ENCODE measurements around the gene UBA52. TPM values are rescaled to one million over a fixed set of nuclear protein-coding genes. Genes with fewer than 3 reads are reported as not detected.
A peak's percentile ranks its signal among the peaks of the same experiment; 100 is the strongest.
"Not testable (repeated sequence)": the region's sequence is repeated elsewhere in the genome, so short reads cannot be mapped to it uniquely, and the experiment has no call there.

The UBA52 gene
- 457 and 1,435 TPM in 2 replicates for total RNA-seq (2014; rRNA removed; shearing (Covaris generic); ENCODE audit: low replicate concordance)

GRCh38 chr19:18571564-18572344, at the start of gene UBA52:
Gene UBA52, plus strand, starts transcription at chr19:18571857. Its CDS starts 1,444 bp downstream, at chr19:18573301.
- H3K36me3 ChIP-seq: peaks cover 72% of the 10 kb centered on the region
- no peaks in the 10 kb centered on the region for H3K9me3 ChIP-seq
- peak within 1 kb of the TSS; percentile 87 for H3K4me3 ChIP-seq
- H3K27me3 ChIP-seq: no peaks in the 10 kb centered on the region
- DNase-seq: peak; percentile 99

GRCh38 chr19:18522124-18522861, 49.4 kb upstream of the UBA52 start:
- Histone ChIP-seq H3K4me3 (peak overlapping the region; percentile 98), H3K36me3 (peaks cover 3% of the 10 kb centered on the region), H3K9me3 (no peaks in the 10 kb centered on the region), H3K27me3 (no peaks in the 10 kb centered on the region)
- DNase-seq: peak; percentile 100

GRCh38 chr19:18522862-18523440, 48.7 kb upstream of the UBA52 start:
- H3K4me3 ChIP-seq: peak overlapping the region; percentile 22

GRCh38 chr19:18523841-18524240, 47.8 kb upstream of the UBA52 start:
- no peaks in the 10 kb centered on the region for H3K9me3 ChIP-seq
- no peak for DNase-seq
- peaks cover 3% of the 10 kb centered on the region for H3K36me3 ChIP-seq
- H3K4me3 ChIP-seq: no peak overlapping the region
- H3K27me3 ChIP-seq: no peaks in the 10 kb centered on the region

More at GRCh38 chr19:18522862-18523440, 48.7 kb upstream of the UBA52 start:
- not testable (repeated sequence) for DNase-seq, H3K27me3 ChIP-seq, H3K36me3 ChIP-seq, H3K9me3 ChIP-seq

- H3K36me3 ChIP-seq: peaks cover 7% of the 10 kb centered on the region
- no peaks in the 10 kb centered on the region for H3K27me3 ChIP-seq
- H3K9me3 ChIP-seq: no peaks in the 10 kb centered on the region
- no peak overlapping the region for H3K4me3 ChIP-seq
- DNase-seq: no peak
These were observed 45.3 kb upstream of the UBA52 start for GRCh38 chr19:18526316-18526715.

- H3K36me3 ChIP-seq: peaks cover 18% of the 10 kb centered on the region
- H3K4me3 ChIP-seq: no peak overlapping the region
- DNase-seq: peak; percentile 29
- no peaks in the 10 kb centered on the region for H3K27me3 ChIP-seq
- H3K9me3 ChIP-seq: no peaks in the 10 kb centered on the region
These were observed 41.9 kb upstream of the UBA52 start for GRCh38 chr19:18529782-18530181.

- no peak for DNase-seq
- H3K9me3 ChIP-seq: no peaks in the 10 kb centered on the region
These were observed 40.2 kb upstream of the UBA52 start for GRCh38 chr19:18531485-18531884.

GRCh38 chr19:18532168-18532890, 39.3 kb upstream of the UBA52 start:
- Histone ChIP-seq H3K9me3 (no peaks in the 10 kb centered on the region), H3K27me3 (no peaks in the 10 kb centered on the region), H3K4me3 (no peak overlapping the region), H3K36me3 (peaks cover 35% of the 10 kb centered on the region)
- no peak for DNase-seq

More at GRCh38 chr19:18531485-18531884, 40.2 kb upstream of the UBA52 start:
- Histone ChIP-seq H3K36me3 (peaks cover 29% of the 10 kb centered on the region), H3K27me3 (no peaks in the 10 kb centered on the region), H3K4me3 (no peak overlapping the region)

GRCh38 chr19:18533058-18533457, 38.6 kb upstream of the UBA52 start:
- DNase-seq: no peak
- Histone ChIP-seq H3K27me3 (no peaks in the 10 kb centered on the region), H3K36me3 (peaks cover 42% of the 10 kb centered on the region), H3K4me3 (no peak overlapping the region), H3K9me3 (no peaks in the 10 kb centered on the region)

- DNase-seq: no peak
- Histone ChIP-seq H3K27me3 (no peaks in the 10 kb centered on the region), H3K36me3 (peaks cover 59% of the 10 kb centered on the region), H3K9me3 (no peaks in the 10 kb centered on the region), H3K4me3 (no peak overlapping the region)
These were observed 35.2 kb upstream of the UBA52 start for GRCh38 chr19:18536475-18536874.

- Histone ChIP-seq H3K27me3 (no peaks in the 10 kb centered on the region), H3K4me3 (no peak overlapping the region), H3K36me3 (peaks cover 59% of the 10 kb centered on the region), H3K9me3 (no peaks in the 10 kb centered on the region)
- DNase-seq: no peak
These were observed 34.2 kb upstream of the UBA52 start for GRCh38 chr19:18537431-18537830.

GRCh38 chr19:18538115-18538514, 33.5 kb upstream of the UBA52 start:
- Histone ChIP-seq H3K36me3 (peaks cover 52% of the 10 kb centered on the region), H3K27me3 (no peaks in the 10 kb centered on the region)

GRCh38 chr19:18539372-18539771, 32.3 kb upstream of the UBA52 start:
- peaks cover 52% of the 10 kb centered on the region for H3K36me3 ChIP-seq
- no peaks in the 10 kb centered on the region for H3K27me3 ChIP-seq
- no peaks in the 10 kb centered on the region for H3K9me3 ChIP-seq
- no peak for DNase-seq
- no peak overlapping the region for H3K4me3 ChIP-seq

More at GRCh38 chr19:18538115-18538514, 33.5 kb upstream of the UBA52 start:
- no peak for DNase-seq
- H3K9me3 ChIP-seq: no peaks in the 10 kb centered on the region
- no peak overlapping the region for H3K4me3 ChIP-seq

- not testable (repeated sequence) for H3K9me3 ChIP-seq, H3K4me3 ChIP-seq, H3K27me3 ChIP-seq, DNase-seq
- H3K36me3 ChIP-seq: peaks cover 50% of the 10 kb centered on the region
These were observed 31.5 kb upstream of the UBA52 start for GRCh38 chr19:18540200-18540599.

- peaks cover 41% of the 10 kb centered on the region for H3K36me3 ChIP-seq
- DNase-seq: no peak
- no peaks in the 10 kb centered on the region for H3K9me3 ChIP-seq
- no peaks in the 10 kb centered on the region for H3K27me3 ChIP-seq
- H3K4me3 ChIP-seq: peak overlapping the region; percentile 62; the same call in 1 of the 2 replicates
These were observed 30.2 kb upstream of the UBA52 start for GRCh38 chr19:18541258-18541991.

Data from MG63 (cell line).